K562 (cell line): Measurements from ENCODE around the gene FBLN2. TPM values are rescaled to one million over a fixed set of nuclear protein-coding genes. Genes with fewer than 3 reads are reported as not detected.
A peak's percentile ranks its signal among the peaks of the same experiment; 100 is the strongest.

Experiments used
- ATAC-seq: fragments of 200-7000 bp; cut with Tn5 transposase; 3 replicates; pipeline ENCODE4 v1.9.1; 2020; ENCODE audit warnings: moderate library complexity
- BruUV-seq: library from RNA; stranded (reverse); fragments of 400-500 nt; replicated peaks from 2 replicates; lab custom pipeline; 2021; lab: Mats Ljungman, UMichigan
- CTCF ChIA-PET: fragments of 300-600 bp; formaldehyde crosslinking; extraction: SDS; loops from one replicate; lab custom pipeline; 2021; ENCODE audit warnings: low intra/inter-chr PET ratio; lab: Yijun Ruan, JAX
- POLR2A ChIA-PET: fragments of 300-600, 350-650 bp; sonication (Branson Sonifier 250); formaldehyde crosslinking; extraction: SDS; loops from one replicate; lab custom pipeline; 2021; ENCODE audit warnings: antibody characterized with exemption, inconsistent platforms; lab: Yijun Ruan, JAX
- DNase-seq, 4 experiments: peaks; one replicate each; pipeline versions ENCODE4 v3.0.0 to v3.0.0-alpha.2; 2011 to 2018; ENCODE audit warnings: low spot score in 3 of 4, mixed read lengths in 3 of 4; ENCODE audit errors: extremely low read depth in 1 of 4
- FAIRE-seq: peaks from 2 replicates; lab custom pipeline; 2011; peaks lifted over from hg19 to GRCh38; lab: Jason Lieb, UNC
- H2AFZ ChIP-seq: 2 replicates; pipeline ENCODE4 v1.6.0; 2011; ENCODE audit warnings: low read depth, low read length, control low read depth, inconsistent platforms
- H3K27ac ChIP-seq: fragments of 200-600 bp; 3 replicates; pipeline ENCODE4 v1.8.0; 2011; ENCODE audit warnings: low read depth, mild to moderate bottlenecking, control low read depth, inconsistent platforms, low read length, moderate library complexity, mixed read lengths; ENCODE audit errors: extremely low read depth
- H3K27me3 ChIP-seq, 2 experiments: fragments of 300-600 bp in 1 of 2; 2 replicates in 1 of 2; 3 replicates in 1 of 2; pipeline versions ENCODE4 v1.6.0 to v1.8.0; 2011; ENCODE audit warnings: inconsistent platforms in 2 of 2, low read length in 2 of 2, mild to moderate bottlenecking in 1 of 2, mixed read lengths in 1 of 2, moderate library complexity in 1 of 2; ENCODE audit not compliant: control insufficient read depth in 2 of 2, insufficient read depth in 2 of 2
- H3K36me3 ChIP-seq: fragments of 300-600 bp; 3 replicates; pipeline ENCODE4 v1.8.0; 2011; ENCODE audit warnings: mild to moderate bottlenecking, low read length, inconsistent platforms; ENCODE audit not compliant: control insufficient read depth, insufficient read depth
- H3K4me1 ChIP-seq, 2 experiments: fragments of 200-600 bp in 1 of 2; replicated peaks in 1 of 2; 2 replicates in 1 of 2; 3 replicates in 1 of 2; pipeline versions ENCODE4 v1.5.1 to v1.8.0; 2011; ENCODE audit warnings: inconsistent platforms in 2 of 2, low read length in 2 of 2, mild to moderate bottlenecking in 1 of 2, mixed read lengths in 1 of 2, moderate library complexity in 1 of 2; ENCODE audit not compliant: control insufficient read depth in 2 of 2, insufficient read depth in 2 of 2
- H3K4me2 ChIP-seq: 2 replicates; pipeline ENCODE4 v1.6.1; 2011; ENCODE audit warnings: low read length, control low read depth, inconsistent platforms, mixed read lengths; ENCODE audit not compliant: insufficient read depth
- H3K4me3 ChIP-seq: fragments of 200-600 bp; sonication (generic), shearing (Covaris generic); 2 replicates; pipeline ENCODE4 v1.5.1; 2016; ENCODE audit warnings: control low read depth, inconsistent platforms
- H3K79me2 ChIP-seq: fragments of 200-600 bp; 3 replicates; pipeline ENCODE4 v1.8.0; 2011; ENCODE audit warnings: low read length, inconsistent platforms; ENCODE audit not compliant: control insufficient read depth, insufficient read depth
- H3K9ac ChIP-seq, 2 experiments: 2 replicates each; pipeline versions ENCODE4 v1.6.0 to v1.6.1; 2011; ENCODE audit warnings: low read depth in 2 of 2, low read length in 2 of 2, control low read depth in 1 of 2, inconsistent platforms in 1 of 2, mild to moderate bottlenecking in 1 of 2, mixed read lengths in 1 of 2; ENCODE audit not compliant: insufficient read depth in 1 of 2
- H3K9me1 ChIP-seq: one replicate; pipeline ENCODE4 v1.6.0; 2011; ENCODE audit warnings: inconsistent platforms, mild to moderate bottlenecking, low read length, moderate library complexity; ENCODE audit not compliant: control insufficient read depth, insufficient read depth
- H3K9me3 ChIP-seq: replicated peaks from 2 replicates; pipeline ENCODE4 v1.5.1; 2011; ENCODE audit warnings: low read depth, low read length, inconsistent platforms; ENCODE audit not compliant: control insufficient read depth, insufficient read depth
- H4K20me1 ChIP-seq: replicated peaks from 2 replicates; pipeline ENCODE4 v1.6.1; 2011; ENCODE audit warnings: low read length, inconsistent platforms, mixed read lengths; ENCODE audit not compliant: control insufficient read depth, insufficient read depth
- ARNT ChIP-seq, 2 experiments: fragments of 450-650 bp; IDR thresholded peaks; 2 replicates each; pipeline ENCODE4 v1.6.1; 2016; ENCODE audit warnings: mild to moderate bottlenecking in 1 of 2
- CBX2 ChIP-seq: fragments of 200-600 bp; sonication (generic); IDR thresholded peaks from one replicate; pipeline ENCODE4 v1.6.1; 2012; ENCODE audit warnings: mild to moderate bottlenecking, low read length, inconsistent platforms; ENCODE audit not compliant: insufficient read depth, poor library complexity, severe bottlenecking
- FOXK2 ChIP-seq, 2 experiments: fragments of 450-650 bp; IDR thresholded peaks in 1 of 2; conservative IDR thresholded peaks in 1 of 2; 2 replicates each; pipeline ENCODE4 v1.6.1; 2016; ENCODE audit warnings: low read depth in 2 of 2, mild to moderate bottlenecking in 1 of 2
- MCM7 ChIP-seq, 2 experiments: fragments of 450-650 bp; IDR thresholded peaks; 2 replicates each; pipeline ENCODE4 v1.6.1; 2016 to 2018
- RERE ChIP-seq: sonication (generic); formaldehyde crosslinking; IDR thresholded peaks from 2 replicates; pipeline ENCODE4 v1.8.0; 2023; ENCODE audit warnings: missing genetic modification reagents, mild to moderate bottlenecking, borderline replicate concordance
- ZNF146 ChIP-seq: IDR thresholded peaks from one replicate; pipeline ENCODE4 v1.6.1; 2018; ENCODE audit warnings: missing compliant biosample characterization; ENCODE audit not compliant: unreplicated experiment
- ZNF830 ChIP-seq: fragments of 250-450 bp; sonication (Bioruptor Pico); IDR thresholded peaks from 2 replicates; pipeline ENCODE4 v1.5.0; 2021; ENCODE audit warnings: mild to moderate bottlenecking
- WGBS: fragments of 100-300 bp; shearing (Covaris generic); methylation state at CpG from one replicate; pipeline ENCODE4 v1.1.6; 2016; ENCODE audit warnings: low coverage, mixed read lengths; ENCODE audit not compliant: insufficient coverage; ENCODE audit errors: missing lambda C conversion rate; 5-methylcytosine and 5-hydroxymethylcytosine counted together
- in situ Hi-C: fragments of 300-500 bp; cut with MboI; formaldehyde crosslinking; loops from 4 replicates; pipeline ENCODE4 v1.15.0; 2018; ENCODE audit warnings: inconsistent platforms, mixed read lengths
- intact Hi-C: fragments of 100-400 bp; cut with micrococcal nuclease; formaldehyde crosslinking; loops from 2 replicates; pipeline ENCODE4 v1.14.2; 2022
- polyA plus RNA-seq, 8 experiments: library from polyadenylated mRNA; depleted of rRNA in 4 of 8; stranded (reverse) in 5 of 8; unstranded in 3 of 8; fragments of >200 nt; fragmentation: Nextera tagmentation in 2 of 8; fragmentation: Illumina TruSeq in 1 of 8; extraction: Ambion mirVana in 2 of 8; extraction: Trizol in 1 of 8; gene quantifications; 2 replicates each; pipeline versions ENCODE4 v1.2.1 to v1.2.3, GENCODE V29; 2011 to 2014; ENCODE audit warnings: inconsistent platforms in 1 of 8, missing spikeins in 1 of 8
- total RNA-seq, 7 experiments: library from RNA; depleted of rRNA in 6 of 7; stranded (reverse); fragments of >200 nt in 6 of 7; fragmentation: Illumina TruSeq in 2 of 7; extraction: Trizol in 2 of 7; gene quantifications; 2 replicates each; pipeline versions ENCODE4 v1.2.1 to v1.2.3, GENCODE V29; 2011 to 2021; ENCODE audit warnings: low replicate concordance in 1 of 7

Gene FBLN2
- total and polyA plus RNA-seq, 9 of the 15 experiments (the other 6 are each of a cell fraction or from before 2014, with no cell fraction given), result 0.03 to 0.10 (median 0.04) TPM; not detected in 6

- Histone ChIP-seq H3K9ac (0 out of 4 replicates have a peak overlapping the region, but pooled peaks of 1 of the 2 experiments have one; percentile 29), H2AFZ (no peak overlapping the region), H3K4me2 (no peak overlapping the region), H3K79me2 (no peaks in the 10 kb centered on the region), H3K9me1 (no peaks in the 10 kb centered on the region), H3K36me3 (no peaks in the 10 kb centered on the region), H4K20me1 (peaks cover 8% of the 10 kb centered on the region), H3K4me1 (peaks cover 2 to 25% of the 10 kb centered on the region in 2 experiments; a peak in 3 of 5 replicates), H3K4me3 (no peak overlapping the region), H3K27ac (no peak overlapping the region), H3K9me3 (no peaks in the 10 kb centered on the region), H3K27me3 (peaks cover 4 to 59% of the 10 kb centered on the region in 2 experiments; a peak in 4 of 5 replicates)
- in situ Hi-C loops, result no loop called here
- no peak for ATAC-seq
- BruUV-seq, result no TSS peak
- ChIA-PET POLR2A (interaction anchor here (0.7 to 1.5 kb wide), 3 partner anchors 11 to 305 kb away, joined by 3 to 5 read pairs (median 3); no protein-coding TSS in a partner anchor), CTCF (no interaction called here)
- no peak for FAIRE-seq
- intact Hi-C loops, result no loop called here
- TF ChIP-seq RERE (CRISPR knock-in tag) (no peak), ZNF830 (CRISPR knock-in tag) (no peak), CBX2 (no peak), ZNF146 (CRISPR knock-in tag) (no peak), MCM7 (IDR thresholded peaks at IDR 0.05) (no peak), ARNT (IDR thresholded peaks at IDR 0.05) (no peak), FOXK2 (conservative IDR thresholded peaks at IDR 0.05 in 1 of 2, IDR thresholded peaks at IDR 0.05 in 1 of 2; ENCODE audit: low read depth in 2 of 2) (no peak)
- DNase-seq, result no peak
- WGBS, result 12% methylated on average over 15 of the region's 15 CpGs
These were observed 34.6 kb downstream of the FBLN2 start for GRCh38 chr3:13583251-13584180.
